Ishikawa (cell line): ENCODE results near the gene CYB5D1.
A peak's percentile ranks its signal among the peaks of the same experiment; 100 is the strongest.

ENCODE experiments used
- CEBPB ChIP-seq: IDR thresholded peaks from 2 replicates; pipeline ENCODE4 v1.6.1; 2012
- CREB1 ChIP-seq: IDR thresholded peaks from 2 replicates; pipeline ENCODE4 v1.6.1; 2012; ENCODE audit warnings: low read depth
- EGR1 ChIP-seq: IDR thresholded peaks from 2 replicates; pipeline ENCODE4 v1.6.1; 2012
- EP300 ChIP-seq: IDR thresholded peaks from 2 replicates; pipeline ENCODE4 v1.6.1; 2012; ENCODE audit warnings: borderline replicate concordance
- FOXM1 ChIP-seq: IDR thresholded peaks from 2 replicates; pipeline ENCODE4 v1.6.1; 2012; ENCODE audit warnings: low read depth, borderline replicate concordance
- NFIC ChIP-seq: IDR thresholded peaks from 2 replicates; pipeline ENCODE4 v1.6.1; 2012
- RAD21 ChIP-seq: IDR thresholded peaks from 2 replicates; pipeline ENCODE4 v1.6.1; 2012; ENCODE audit warnings: low read depth
- TAF1 ChIP-seq: IDR thresholded peaks from 2 replicates; pipeline ENCODE4 v1.6.1; 2012; ENCODE audit warnings: low read depth, mild to moderate bottlenecking
- TCF12 ChIP-seq: IDR thresholded peaks from 2 replicates; pipeline ENCODE4 v1.6.1; 2012; ENCODE audit warnings: low read depth
- TEAD4 ChIP-seq: IDR thresholded peaks from 2 replicates; pipeline ENCODE4 v1.6.1; 2012
- YY1 ChIP-seq: IDR thresholded peaks from 2 replicates; pipeline ENCODE4 v1.6.1; 2012; ENCODE audit warnings: low read depth
- ZBTB7A ChIP-seq: IDR thresholded peaks from 2 replicates; pipeline ENCODE4 v1.6.1; 2012; ENCODE audit warnings: low read depth
- TF ChIP-seq, protein P1 (sequence below): IDR thresholded peaks from 2 replicates; pipeline ENCODE4 v1.6.1; 2012
- TF ChIP-seq, protein P2 (sequence below): IDR thresholded peaks from 2 replicates; pipeline ENCODE4 v1.6.1; 2012; ENCODE audit warnings: low read depth, mild to moderate bottlenecking
- TF ChIP-seq, protein P3 (sequence below): IDR thresholded peaks from 2 replicates; pipeline ENCODE4 v1.6.1; 2012

The CYB5D1 gene

DNA sequence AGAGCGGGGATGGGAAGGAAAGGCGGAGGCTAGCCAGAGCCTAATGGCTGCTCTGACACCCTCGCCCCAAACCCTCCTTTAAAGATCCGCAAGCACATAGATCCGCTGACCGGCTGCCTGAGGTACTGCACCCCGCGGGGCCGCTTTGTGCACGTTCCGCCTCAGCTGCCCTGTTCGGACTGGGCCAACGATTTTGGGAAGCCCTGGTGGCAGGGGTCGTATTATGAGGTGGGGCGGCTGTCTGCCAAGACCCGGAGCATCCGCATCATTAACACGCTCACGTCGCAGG is 663 bp downstream of the CYB5D1 start:
- peak; percentile 22; the same call in 1 of the 2 replicates for TF ChIP-seq RAD21
- no peak for TF ChIP-seq TEAD4

DNA sequence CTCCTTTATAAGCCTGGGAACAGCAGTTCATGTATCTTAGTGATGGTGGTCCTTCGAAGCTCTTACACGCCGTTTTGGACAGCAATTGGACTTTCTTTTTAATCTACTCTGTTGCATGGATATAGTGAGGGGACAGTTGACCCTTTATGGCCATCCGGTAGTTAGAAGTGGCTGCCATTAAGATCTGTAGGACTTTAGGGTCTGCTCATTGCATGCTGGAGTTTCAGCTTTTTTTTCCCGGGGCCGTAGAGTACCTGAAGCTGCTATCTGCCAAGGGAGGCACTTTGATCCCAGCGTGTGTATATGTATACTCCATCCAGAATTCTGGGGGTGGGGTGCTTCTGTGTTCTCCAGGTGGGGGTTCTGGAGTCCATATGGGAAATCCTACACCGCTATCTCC is 1.2 kb downstream of the CYB5D1 start:
- TF ChIP-seq CEBPB: no peak
- no peak for TF ChIP-seq RAD21
- TF ChIP-seq, protein P1, sequence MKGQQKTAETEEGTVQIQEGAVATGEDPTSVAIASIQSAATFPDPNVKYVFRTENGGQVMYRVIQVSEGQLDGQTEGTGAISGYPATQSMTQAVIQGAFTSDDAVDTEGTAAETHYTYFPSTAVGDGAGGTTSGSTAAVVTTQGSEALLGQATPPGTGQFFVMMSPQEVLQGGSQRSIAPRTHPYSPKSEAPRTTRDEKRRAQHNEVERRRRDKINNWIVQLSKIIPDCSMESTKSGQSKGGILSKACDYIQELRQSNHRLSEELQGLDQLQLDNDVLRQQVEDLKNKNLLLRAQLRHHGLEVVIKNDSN: no peak
- no peak for TF ChIP-seq ZBTB7A
- no peak for TF ChIP-seq YY1
- TF ChIP-seq, protein P2, sequence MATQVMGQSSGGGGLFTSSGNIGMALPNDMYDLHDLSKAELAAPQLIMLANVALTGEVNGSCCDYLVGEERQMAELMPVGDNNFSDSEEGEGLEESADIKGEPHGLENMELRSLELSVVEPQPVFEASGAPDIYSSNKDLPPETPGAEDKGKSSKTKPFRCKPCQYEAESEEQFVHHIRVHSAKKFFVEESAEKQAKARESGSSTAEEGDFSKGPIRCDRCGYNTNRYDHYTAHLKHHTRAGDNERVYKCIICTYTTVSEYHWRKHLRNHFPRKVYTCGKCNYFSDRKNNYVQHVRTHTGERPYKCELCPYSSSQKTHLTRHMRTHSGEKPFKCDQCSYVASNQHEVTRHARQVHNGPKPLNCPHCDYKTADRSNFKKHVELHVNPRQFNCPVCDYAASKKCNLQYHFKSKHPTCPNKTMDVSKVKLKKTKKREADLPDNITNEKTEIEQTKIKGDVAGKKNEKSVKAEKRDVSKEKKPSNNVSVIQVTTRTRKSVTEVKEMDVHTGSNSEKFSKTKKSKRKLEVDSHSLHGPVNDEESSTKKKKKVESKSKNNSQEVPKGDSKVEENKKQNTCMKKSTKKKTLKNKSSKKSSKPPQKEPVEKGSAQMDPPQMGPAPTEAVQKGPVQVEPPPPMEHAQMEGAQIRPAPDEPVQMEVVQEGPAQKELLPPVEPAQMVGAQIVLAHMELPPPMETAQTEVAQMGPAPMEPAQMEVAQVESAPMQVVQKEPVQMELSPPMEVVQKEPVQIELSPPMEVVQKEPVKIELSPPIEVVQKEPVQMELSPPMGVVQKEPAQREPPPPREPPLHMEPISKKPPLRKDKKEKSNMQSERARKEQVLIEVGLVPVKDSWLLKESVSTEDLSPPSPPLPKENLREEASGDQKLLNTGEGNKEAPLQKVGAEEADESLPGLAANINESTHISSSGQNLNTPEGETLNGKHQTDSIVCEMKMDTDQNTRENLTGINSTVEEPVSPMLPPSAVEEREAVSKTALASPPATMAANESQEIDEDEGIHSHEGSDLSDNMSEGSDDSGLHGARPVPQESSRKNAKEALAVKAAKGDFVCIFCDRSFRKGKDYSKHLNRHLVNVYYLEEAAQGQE: no peak
- TF ChIP-seq TAF1: no peak
- TF ChIP-seq NFIC: no peak

DNA sequence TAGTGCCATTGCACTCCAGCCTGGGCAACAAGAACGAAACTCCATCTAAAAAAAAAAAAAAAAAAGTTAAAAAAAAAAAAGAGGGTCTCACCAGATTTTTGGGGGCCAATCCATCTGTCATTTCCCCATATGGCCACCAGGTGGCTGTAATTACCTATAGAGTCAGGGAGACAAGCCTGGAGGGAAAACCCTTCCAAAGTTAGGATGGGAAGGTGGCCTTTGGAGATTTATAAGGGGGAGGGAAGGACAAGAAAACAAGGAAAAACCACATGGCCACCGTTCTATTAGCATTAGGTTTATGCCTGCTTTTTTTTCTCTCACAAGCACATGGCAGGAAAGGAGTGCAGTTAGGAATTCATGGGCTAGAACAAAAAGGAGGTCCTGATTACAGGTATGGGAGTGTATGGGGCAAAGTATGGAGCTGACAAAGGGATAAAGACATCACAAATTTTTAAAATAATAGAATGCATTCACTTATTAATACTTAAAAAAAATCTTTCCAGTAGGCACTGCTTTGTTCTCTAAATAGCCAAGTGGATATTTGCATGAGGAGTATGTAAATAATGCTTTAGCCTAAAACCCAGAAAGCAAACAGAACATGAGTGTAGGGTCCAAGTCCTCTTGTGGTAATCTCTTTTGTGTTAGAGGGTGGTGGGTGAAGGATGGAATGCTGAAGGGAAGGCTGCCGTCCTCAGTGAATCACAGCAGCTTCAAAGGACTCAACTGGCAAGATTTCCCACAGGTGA is 5.1 kb downstream of the CYB5D1 start:
- TF ChIP-seq TAF1 (no peak), RAD21 (peak; percentile 81)

DNA sequence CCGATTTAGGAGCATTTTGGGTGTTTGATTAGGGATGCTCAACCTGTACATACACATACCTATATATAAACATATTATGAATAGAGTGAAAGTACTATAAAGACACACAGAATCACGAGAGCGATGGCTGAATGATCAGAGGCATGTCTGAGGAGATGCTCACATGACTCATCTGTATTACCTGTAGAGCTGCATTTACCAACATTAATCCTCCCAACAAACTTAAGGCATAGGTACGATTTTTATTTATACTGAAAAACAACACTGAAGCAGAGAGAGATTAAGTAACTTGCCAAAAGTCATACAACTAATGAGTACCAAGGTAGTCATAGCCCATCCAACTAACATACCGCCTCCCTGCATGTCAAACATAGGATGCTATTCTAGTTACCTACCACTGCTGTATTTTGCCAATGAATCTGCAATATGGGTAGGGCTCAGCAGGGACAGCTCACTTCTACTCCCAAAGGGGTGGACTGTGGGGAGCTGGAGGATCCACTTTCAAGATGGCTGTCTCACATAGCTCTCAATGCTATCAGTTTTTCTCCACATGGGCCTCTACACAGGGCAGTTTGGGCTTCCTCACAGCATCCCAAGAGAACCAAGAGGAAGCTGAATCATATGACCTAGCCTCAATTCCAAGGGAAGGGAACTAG is 7.3 kb downstream of the CYB5D1 start:
- TF ChIP-seq, protein P3, sequence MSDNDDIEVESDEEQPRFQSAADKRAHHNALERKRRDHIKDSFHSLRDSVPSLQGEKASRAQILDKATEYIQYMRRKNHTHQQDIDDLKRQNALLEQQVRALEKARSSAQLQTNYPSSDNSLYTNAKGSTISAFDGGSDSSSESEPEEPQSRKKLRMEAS: no peak
- TF ChIP-seq FOXM1: no peak
- no peak for TF ChIP-seq TEAD4
- TF ChIP-seq YY1: no peak
- no peak for TF ChIP-seq NFIC
- no peak for TF ChIP-seq CREB1
- TF ChIP-seq EP300: no peak
- TF ChIP-seq, protein P2: no peak
- no peak for TF ChIP-seq CEBPB
- no peak for TF ChIP-seq RAD21
- no peak for TF ChIP-seq EGR1
- no peak for TF ChIP-seq TCF12

DNA sequence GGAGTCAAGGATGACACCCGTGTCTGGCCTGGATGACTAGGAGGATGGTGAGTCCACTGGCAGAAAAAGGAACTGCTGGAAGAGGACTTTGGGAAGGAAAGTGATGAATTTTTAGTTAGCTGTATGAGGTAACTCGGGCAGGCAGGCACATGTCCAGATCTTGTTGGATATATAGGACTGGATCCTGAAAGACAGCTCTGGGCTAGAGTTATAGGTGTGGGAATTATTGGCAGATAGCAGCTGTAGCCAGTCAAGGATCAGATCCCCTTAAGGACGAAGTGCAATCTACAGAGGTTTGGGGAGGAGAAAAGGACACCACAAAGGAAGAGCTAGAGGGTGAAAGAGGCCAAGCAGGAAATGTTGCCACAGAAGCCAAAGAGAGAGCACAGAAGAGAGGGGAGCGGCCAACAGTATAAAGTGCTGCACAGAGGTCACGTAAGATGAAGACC is 10.1 kb downstream of the CYB5D1 start:
- TF ChIP-seq CREB1: no peak
- TF ChIP-seq CEBPB: no peak
- TF ChIP-seq TEAD4: no peak
- TF ChIP-seq ZBTB7A: no peak
- TF ChIP-seq FOXM1: no peak
- no peak for TF ChIP-seq EP300

DNA sequence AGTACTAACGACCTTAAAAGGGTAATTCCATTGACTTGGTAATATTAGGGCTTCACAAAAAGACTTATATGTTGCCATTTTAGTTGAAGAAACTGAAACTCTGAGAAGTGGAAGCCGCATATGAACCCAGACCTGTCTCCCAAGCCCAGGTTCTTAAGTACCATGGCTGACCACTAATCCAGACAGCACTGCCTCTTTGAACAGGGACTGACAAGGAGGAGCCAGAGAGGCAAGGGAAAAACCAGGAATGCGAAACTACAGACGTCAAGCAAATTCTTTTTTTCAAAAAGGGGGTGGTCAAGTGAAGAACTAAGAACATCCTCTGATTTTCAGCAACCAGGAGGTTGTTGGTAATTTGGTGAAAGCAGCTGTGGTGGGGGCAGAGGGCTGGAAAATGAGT is 15.2 kb downstream of the CYB5D1 start:
- TF ChIP-seq, protein P1: no peak
- TF ChIP-seq TAF1: no peak
- no peak for TF ChIP-seq TCF12
- TF ChIP-seq CEBPB: no peak
- no peak for TF ChIP-seq FOXM1
- TF ChIP-seq, protein P3: no peak
- no peak for TF ChIP-seq EGR1
- TF ChIP-seq, protein P2: no peak
